ENCODE data around the gene ZNF783. TPM values are rescaled to one million over a fixed set of nuclear protein-coding genes. Genes with fewer than 3 reads are reported as not detected.

ZNF783 gene
- total and polyA plus RNA-seq, 9 of the 15 experiments (the other 6 are each of a cell fraction or from before 2014, with no cell fraction given): 0.66 to 11.2 (median 5.4) TPM

GRCh38 chr7:149310113-149310836, 48.3 kb downstream of the ZNF783 start (continued):
- TF ChIP-seq CTCFL (IDR thresholded peaks at IDR 0.05; ENCODE audit: borderline replicate concordance, insufficient read depth, low read depth, low read length, poor library complexity, severe bottlenecking): no peak
- peak; percentile 83 for TF ChIP-seq SMC3 (conservative IDR thresholded peaks at IDR 0.05; ENCODE audit: insufficient read depth, low read depth, low read length)
- no peak for TF ChIP-seq MEF2A (IDR thresholded peaks at IDR 0.05; ENCODE audit: control insufficient read depth, low read depth, low read length)
- TF ChIP-seq GATAD2B (IDR thresholded peaks at IDR 0.05; ENCODE audit: borderline replicate concordance): 0 out of 2 replicates have a peak, but pooled peaks have one; percentile 26
- peak; percentile 78 for TF ChIP-seq ZNF143 (CRISPR knock-in tag; IDR thresholded peaks at IDR 0.05)
- TF ChIP-seq RBM25 (IDR thresholded peaks at IDR 0.05; ENCODE audit: low read depth, low read length, severe bottlenecking): no peak
- TF ChIP-seq ZHX1 (conservative IDR thresholded peaks at IDR 0.05; ENCODE audit: low read length): no peak
- TF ChIP-seq FOXJ2 (tag; IDR thresholded peaks at IDR 0.05): no peak
- TF ChIP-seq HDAC3 (IDR thresholded peaks at IDR 0.05; ENCODE audit: borderline replicate concordance, partially characterized antibody): peak; percentile 11
- no peak for TF ChIP-seq CCAR2 (IDR thresholded peaks at IDR 0.05; ENCODE audit: low read depth, low read length)
- TF ChIP-seq MEF2D (tag; conservative IDR thresholded peaks at IDR 0.05; ENCODE audit: low read depth): no peak
- no peak for TF ChIP-seq CUX1 (CRISPR knock-in tag; IDR thresholded peaks at IDR 0.05)
- no peak for TF ChIP-seq ZNF347 (CRISPR knock-in tag; IDR thresholded peaks at IDR 0.05; ENCODE audit: low read depth)
- TF ChIP-seq KDM5B (IDR thresholded peaks at IDR 0.05; ENCODE audit: insufficient replicate concordance, low read depth, low read length): no peak
- no peak for TF ChIP-seq C11orf30 (IDR thresholded peaks at IDR 0.05; ENCODE audit: low read depth)
- TF ChIP-seq ZFX (CRISPR knock-in tag; IDR thresholded peaks at IDR 0.05): no peak
